Stimulated activated CD4-positive, alpha-beta T cell treated with anti-CD3 and anti-CD28 coated beads, Interleukin-12 subunit alpha, Interleukin-12 subunit beta, amount 100 ng/mL, for 48 hours (primary cell): ENCODE measurements around the gene FHAD1.
"Not testable (repeated sequence)": the region's sequence is repeated elsewhere in the genome, so short reads cannot be mapped to it uniquely, and the experiment has no call there.

ENCODE experiments used
- DNase-seq, 3 donors: peaks; one replicate each; pipeline ENCODE4 v3.0.0-alpha.2; 2020; ENCODE audit warnings: low read depth in 2 of 3, low spot score in 1 of 3

FHAD1 gene

DNA sequence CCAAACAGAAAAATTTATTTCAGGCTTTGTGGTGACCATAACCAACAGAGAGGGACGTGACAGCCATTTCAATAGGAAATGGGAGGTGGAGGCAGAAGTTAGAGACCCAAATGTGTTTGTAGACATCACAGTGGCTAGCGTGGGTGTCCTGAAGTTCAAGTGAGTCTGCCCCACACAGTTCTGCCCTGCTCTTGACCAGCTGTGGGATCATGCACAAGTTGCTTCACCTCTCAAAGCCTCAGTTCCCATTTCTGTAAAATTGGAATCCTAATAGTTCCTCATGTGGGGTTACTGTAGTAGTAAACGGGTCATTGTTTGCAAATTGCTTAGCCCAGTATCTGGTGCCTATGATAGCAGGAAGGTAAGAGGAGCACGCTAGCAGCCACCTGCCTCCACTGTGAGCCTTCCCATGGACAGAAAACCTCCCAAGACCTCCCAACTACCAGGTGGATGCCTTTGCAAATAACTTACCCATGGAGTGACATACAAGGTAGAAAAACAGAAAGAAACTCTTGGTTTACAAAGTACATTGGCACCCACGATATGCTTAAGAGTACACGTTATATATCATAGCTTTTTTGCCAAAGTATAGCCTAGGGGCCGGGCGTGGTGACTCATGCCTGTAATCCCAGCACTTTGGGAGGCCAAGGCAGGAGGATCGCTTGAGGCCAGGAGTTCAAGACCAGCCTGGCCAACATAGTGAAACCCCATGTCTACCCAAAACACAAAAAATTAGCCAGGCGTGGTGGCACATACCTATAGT is 29.1 kb downstream of the FHAD1 start:
- DNase-seq, result no peak

DNA sequence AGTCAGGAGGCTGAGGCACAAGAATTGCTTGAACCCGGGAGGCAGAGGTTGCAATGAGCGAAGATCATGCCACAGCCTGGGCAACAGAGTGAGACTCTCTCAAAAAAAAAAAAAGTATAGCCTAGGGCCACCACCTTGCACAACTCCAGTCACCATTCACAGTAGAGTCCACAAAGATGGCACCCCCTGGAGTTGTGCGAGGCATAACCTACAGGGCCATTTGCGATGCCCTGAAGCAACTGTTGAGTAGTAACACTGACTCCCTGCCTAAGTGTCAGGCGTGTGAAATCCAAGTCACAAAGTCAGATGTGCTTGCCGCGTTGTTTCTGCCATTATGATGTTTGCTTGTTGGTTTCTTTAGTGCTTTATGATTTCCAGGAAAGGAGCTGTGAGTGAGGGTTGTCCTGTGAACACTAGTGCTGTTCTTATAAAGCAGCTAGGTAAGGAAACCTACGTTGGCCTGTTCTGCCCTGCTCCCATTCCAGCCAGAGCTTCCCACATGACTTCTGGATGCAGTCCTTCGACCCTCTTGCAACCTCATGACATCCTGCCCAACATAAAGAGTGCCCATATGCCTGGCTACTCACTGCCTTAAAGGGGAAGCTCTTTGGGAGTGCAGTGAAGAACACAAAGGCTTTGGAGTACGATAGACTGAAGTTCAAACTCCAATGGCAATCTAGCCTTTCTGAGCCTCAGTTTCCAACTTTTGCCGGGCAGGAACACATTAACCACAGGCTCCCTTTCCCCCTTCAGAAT is 29.8 kb downstream of the FHAD1 start:
- no peak for DNase-seq

DNA sequence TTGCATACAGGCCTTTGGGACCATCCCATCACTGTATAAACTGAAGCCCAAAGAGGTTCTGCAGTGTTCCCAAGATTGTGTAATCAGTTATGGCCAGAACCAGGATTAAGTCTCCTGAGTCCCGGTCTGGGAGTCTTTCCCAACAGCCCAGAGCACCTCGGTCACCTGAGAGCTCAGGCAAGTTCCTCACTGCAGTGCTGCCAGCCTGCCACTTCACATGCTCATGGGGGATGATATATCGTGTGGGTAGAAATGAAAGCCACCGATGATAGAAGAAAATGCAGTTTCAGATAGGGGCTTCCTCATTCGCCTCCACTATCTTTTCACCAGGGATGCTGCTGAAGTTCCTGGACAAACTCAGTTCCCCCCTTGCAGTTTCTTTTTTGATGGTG is 30.4 kb downstream of the FHAD1 start:
- DNase-seq, result no peak

DNA sequence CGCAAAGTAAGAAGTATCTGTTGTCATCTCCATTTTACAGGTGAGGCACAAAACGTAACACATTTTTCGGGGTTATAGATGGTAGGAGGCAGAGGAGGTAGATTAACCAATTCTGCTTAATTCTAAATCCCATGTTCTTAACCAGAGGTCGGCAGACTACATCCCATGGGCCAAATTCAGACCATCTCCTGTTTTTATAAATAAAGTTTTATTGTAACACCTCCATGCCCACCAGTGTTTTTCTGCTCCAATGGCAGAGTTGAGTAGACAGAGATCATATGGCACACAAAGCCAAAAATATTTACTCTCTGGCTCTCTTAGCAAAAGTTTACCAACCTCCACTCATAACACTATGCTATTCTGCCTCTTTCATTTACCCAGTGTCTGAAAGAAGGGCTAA is 30.9 kb downstream of the FHAD1 start:
- no peak for DNase-seq

DNA sequence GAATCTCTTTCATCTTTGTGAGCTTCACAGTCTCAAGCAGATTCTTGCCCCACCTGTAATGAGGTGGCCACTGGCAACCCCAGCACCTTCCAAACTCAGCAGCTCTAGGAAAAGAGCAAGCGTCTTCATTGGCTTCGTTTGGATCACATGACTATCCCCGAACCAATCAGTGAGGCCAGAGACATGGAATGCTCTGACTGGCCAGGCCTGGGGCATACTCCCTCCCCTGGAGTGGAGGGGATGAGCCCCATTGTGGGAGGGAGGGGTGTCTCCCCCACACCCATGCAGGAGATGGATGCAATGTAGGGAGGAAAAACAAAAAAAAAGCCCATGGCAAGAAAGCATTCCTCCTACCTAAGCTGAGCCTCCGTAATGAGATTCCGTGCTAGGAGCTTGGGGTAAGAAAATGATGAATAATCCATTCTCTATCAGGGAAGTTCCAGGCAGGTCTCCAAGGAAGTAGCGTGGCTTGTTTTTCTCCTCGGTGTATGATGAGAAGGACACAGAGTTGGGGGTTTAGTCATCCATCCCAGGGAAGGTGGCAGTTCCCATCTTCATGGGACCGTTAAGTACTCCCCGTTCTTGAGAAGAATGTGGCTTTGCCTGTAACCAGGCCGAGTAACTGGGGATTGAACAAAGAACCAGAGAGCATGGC is 32.7 kb downstream of the FHAD1 start:
- no peak for DNase-seq

DNA sequence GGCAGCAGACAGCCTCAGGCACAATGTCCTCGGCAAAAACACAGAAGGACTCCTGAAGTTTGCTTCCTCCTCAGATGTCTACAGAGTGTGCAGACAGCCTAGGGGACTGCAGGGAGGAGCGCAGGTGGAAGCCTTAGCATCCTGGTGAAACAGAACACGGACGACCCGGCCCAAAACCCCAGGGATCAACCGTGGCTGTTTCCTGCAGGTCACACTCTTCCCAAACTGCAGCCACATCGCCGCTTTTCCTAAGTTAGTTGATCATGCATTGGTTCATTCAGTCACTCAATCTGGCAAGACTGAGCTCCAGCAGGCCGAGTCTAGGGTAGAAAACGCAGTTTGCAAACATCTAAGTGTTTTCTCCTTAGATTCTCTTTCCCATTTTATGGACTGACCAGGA is 33.4 kb downstream of the FHAD1 start:
- DNase-seq, result no peak

DNA sequence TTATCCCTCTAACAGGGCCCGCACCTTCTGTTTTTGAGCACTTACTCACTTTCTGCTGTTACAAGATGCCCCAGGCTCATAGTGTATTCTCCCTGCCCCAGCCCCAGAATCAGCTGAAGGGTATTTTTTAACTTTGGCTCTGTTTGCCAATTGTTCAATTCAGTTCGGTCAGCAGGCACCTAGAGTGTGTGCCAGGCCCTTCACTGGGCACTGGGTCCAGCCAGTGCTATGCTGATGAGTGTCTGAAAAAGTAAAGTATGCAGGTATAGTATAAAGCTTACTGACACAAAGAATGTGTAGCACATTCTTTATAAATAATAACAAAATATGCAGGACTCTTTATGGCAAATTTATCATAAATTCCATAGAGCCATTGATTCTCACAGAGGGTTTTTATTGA is 35.0 kb downstream of the FHAD1 start:
- DNase-seq, result no peak

DNA sequence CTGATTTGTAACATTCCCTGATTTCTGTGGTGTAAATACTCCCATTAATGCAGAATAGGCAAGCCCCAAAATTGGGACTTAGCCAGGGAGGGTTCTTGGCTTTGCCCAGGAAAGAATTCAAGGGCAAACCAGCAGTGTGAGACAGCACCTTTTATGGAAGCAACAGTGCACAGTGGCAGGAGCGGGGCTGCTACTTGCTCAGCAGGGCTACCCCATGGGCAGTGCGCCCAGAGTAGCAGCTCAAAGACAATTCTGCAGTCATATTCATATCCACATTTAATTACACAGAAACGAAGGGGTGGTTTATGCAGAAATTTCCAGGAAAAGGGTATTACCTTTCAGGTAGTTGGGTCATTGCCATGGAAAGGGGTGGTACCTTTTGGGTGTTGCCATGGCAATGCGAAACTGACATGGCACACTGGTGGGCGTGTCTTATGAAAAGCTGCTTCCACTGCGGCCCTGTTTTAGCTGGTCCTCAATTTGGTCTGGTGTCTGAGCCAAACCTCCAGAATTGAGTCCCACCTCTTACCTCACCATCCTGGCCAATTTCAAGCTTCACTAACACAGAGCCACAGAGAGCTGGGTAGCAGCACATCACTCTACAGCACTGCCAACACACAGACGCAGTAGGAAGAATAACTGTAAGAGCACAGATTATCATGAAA is 35.9 kb downstream of the FHAD1 start:
- DNase-seq, result no peak

DNA sequence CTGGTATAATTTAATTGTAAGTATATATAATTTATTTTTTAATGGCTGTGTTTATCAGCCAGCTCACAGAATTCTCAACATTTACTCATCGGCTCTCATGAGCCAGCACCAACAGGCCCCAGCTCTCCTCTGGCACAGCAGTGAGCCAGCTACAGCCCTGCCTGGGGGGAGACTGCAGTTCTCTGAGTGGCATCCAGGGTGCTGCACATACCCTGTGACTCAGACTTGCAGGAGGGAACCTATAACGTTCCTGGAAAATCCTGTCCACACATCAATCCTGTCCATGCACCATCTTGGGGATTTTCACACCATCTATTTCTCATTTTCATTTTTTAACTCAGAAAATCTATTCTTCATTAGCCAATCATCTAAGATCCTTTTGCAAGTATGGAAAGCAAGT is 36.5 kb downstream of the FHAD1 start:
- DNase-seq, result no peak

DNA sequence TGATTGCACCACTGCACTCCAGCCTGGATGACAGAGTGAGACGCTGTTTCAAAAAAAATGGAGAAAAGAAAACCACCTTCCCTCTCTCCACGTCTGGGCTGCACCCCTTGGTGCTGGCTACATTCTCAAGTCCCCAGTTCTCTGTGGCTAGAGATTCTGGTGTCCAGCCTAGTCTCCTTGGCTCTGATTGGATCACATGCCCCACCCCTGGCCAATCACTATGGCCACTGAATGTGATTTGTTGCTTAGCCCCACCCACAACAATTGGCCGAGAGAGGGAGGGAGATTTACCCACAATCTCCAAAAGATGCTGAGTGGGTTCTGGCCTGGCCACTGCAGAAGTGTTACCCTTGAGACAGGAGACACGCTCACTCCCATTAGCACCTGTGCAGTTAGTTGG is 39.4 kb downstream of the FHAD1 start:
- no peak for DNase-seq

DNA sequence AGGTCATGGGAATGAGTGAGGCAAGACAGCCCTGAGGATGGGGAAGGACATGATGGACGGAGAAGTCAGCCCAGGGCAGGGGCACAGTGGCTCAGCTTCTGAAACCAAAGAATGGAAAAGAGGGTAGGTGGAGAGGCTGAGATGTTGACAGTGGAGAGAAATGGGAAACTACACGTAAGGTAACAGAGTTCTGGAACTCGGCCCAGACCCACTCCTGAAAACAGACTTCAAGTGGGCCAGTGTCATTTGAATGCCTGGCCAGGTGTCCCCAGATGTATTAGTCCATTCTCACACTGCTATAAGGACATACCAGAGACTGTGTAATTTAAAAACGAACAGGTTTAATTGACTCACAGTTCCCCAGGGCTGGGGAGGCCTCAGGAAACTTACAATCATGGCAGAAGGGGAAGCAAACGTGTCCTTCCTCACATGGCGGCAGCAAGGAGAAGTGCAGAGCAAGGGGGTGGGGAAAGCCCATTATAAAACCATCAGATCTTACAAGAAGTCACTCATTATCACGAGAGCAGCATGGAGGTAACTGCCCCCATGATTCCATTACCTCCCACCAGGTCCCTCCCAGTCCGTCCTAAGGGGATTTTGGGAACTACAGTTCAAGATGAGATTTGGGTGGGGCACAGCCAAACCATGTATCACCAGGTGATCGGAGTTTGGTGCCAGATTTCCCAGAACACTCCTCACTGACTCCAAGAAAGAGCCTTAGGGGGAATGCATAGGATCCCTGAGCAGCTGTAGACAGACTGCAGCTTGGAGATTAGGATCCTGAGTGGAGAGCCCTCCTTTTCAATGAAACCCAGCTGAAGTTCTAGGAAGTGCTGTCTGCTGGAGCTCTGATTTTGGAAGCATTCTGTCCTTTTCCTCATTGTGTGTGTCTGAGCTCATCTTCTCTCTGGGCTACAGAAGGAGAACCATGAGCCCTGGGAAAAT is 40.3 kb downstream of the FHAD1 start:
- no peak for DNase-seq

DNA sequence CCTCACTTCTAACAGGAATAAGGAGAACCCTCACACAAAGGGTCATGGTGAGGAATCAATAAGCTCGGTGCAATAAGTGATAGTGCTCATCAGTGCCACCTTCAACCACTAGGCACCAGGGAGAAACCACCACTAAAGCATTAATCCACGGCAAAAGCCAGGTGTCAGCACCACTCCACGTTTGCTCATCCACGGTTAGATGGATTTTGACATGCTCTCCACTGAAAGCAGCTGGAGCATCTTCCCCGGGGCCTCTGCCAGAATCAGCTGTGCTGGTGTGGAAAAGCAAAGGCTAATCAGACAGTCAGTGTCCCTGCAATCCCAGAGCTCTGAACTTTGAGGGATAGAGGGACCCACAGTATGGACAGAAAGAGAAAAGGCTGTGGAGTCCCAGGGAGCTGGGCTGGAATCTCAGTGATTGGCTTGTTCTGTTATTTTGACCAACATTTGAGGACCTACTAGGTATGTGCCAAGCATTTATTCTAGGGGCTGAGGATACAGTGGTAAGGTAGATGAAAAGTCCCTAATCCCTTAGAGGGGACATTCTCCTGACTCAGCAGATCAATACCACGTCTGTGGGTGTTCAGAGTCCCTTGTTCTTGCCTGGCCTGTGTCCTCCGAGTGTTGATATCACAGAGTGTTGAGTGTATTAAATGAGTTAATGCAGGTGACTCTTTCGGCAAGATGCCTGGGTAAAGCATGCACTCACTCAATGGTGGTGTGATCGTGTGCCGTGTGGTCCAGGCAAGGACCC is 41.3 kb downstream of the FHAD1 start:
- no peak for DNase-seq

DNA sequence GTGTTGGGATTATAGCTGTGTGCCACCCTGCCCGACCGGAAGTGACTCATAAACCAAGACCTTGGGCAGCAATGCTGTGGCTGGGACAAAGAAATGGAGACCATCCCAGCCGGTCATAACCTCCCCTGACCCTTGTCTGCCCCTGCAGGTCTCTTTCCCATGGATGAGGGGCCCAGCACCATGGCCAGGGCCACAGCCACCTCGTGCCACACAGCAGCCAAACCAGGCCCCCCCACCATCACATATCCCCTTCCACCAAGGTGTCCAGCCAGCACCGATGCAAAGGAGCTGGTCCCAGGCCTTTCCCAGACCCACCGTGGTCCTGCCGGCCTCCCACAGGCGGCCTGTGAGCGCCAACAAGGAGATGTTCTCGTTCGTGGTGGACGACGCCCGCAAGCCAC is 42.2 kb downstream of the FHAD1 start:
- no peak for DNase-seq

DNA sequence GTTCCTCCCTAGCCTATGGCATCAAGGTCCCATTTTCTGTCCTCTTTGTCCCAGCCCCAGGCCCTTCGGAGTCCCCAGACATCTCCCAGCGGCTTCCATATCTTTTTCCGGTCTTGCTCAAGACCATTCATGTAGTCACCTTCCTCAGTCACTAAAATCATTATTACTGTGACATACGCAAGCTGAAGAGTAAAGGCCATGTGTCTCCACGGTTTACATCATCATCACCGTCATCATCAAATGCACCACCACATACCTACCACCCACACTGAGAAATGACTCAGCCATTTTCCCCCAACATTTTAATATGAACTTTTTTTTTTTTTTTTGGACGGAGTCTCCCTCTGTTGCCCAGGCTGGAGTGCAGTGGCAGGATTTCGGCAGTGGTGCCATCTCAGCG is 43.4 kb downstream of the FHAD1 start:
- DNase-seq, result peak in 1 of 3 donors; percentile 7

DNA sequence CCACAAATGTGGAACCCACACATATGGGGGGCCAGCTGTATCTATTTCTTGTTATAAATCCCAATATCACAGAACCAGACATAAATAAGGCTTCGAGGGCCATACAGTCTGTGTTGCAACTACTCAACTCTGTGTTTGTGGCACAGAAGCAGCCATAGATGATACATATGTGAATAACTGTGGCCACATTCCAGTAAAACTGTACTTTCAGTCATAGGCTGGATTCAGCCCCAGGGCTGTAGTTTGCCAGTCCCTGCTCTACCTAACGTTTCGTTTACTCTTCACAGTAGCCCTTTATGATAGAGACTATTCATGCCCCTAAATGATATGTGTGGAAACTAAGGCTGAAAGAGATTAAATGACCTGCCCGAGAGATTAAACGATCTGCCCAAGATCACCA is 48.7 kb downstream of the FHAD1 start:
- DNase-seq, result no peak

DNA sequence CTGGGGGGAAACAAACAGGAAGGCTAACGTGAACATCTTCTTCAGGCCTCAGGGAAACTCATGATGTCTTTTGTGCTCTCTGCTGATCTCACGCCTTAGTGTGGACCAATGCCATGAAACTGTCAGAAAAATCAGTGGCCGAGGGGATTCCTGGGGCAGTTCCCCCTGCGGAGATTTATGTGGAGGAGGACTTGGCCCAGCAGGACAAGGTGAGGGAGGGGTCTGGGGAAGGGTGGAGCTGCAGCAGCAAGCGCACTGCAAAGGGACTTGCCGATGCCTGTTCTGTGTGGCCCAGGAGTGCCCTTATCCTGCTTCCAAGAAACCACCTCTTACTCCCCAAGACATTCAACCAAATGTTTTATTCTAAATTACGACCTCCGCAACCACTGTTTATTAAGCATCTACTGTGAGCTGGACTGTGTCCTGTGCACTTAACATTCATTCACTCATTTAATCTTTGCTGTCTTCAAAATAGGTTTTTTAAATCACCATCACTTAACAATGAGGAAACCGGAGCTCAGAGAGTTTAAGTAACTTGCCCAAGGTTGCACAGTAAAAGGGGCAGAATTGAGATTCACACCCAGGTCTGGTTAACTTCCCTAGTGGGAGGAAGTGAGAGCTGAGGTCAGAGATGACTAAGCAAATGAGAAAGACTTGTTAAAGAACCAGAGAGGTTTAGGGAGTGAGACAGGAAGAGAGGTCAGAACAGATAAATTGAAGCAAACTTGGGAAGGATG is 49.7 kb downstream of the FHAD1 start:
- DNase-seq, result peak in 1 of 3 donors; percentile 24

DNA sequence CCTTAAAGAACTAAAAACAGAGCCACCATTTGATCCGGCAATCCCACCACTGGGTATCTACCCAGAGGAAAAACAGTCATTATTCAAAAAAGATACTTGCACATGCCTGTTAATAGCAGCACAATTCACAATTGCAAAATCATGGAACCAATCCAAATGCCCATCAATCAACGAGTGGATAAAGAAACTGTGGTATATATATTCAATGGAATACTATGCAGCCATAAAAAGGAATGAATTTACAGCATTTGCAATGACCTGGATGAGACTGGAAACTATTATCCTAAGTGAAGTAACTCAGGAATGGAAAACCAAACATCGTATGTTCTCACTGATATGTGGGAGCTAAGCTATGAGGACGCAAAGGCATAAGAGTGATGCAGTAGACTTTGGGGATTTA is 51.0 kb downstream of the FHAD1 start:
- DNase-seq, result not testable (repeated sequence)

DNA sequence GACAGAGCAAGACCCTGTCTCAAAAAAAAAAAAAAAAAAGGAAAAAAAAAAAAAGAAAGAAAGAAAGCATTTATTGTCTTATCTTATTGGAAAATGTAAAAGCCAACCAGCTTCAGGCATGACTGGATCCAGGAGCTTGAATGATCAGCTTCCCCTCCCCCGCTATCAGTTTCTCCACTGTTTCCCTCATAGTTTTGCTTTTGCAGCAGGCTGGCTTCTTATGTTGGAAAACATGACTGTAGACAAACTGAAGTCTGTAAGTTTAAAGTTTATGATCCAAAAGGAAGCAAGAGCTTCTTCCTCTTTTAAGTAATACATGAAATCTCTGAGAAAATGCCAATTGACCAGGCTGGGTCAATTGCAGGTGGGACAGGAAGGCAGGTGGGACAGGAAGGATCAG is 52.2 kb downstream of the FHAD1 start:
- no peak for DNase-seq

DNA sequence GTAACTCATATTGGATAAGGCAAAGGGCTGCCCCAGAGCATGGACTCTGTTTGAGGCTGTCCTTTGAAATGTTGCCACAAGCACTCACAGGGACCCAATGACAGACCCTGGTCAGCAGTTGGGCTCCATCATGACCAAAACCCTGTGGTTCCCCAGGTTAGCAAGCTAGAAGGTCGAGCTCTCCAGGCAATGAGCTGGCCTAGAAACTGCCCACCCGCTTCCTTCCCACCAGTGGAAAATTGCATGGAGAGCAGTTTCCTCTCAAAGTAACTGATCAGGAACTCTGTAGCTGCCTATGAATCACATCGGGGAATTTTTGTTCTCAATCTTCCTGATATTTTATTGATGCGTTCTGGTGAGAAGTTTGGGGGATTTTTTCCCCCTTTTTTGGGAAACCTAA is 52.8 kb downstream of the FHAD1 start:
- no peak for DNase-seq
